LoVo (cell line): ENCODE measurements around the gene ZNF222.

Experiments
- DNase-seq: peaks from one replicate; pipeline ENCODE4 v3.0.0-alpha.2; 2016; ENCODE audit warnings: low spot score

The ZNF222 gene

DNA sequence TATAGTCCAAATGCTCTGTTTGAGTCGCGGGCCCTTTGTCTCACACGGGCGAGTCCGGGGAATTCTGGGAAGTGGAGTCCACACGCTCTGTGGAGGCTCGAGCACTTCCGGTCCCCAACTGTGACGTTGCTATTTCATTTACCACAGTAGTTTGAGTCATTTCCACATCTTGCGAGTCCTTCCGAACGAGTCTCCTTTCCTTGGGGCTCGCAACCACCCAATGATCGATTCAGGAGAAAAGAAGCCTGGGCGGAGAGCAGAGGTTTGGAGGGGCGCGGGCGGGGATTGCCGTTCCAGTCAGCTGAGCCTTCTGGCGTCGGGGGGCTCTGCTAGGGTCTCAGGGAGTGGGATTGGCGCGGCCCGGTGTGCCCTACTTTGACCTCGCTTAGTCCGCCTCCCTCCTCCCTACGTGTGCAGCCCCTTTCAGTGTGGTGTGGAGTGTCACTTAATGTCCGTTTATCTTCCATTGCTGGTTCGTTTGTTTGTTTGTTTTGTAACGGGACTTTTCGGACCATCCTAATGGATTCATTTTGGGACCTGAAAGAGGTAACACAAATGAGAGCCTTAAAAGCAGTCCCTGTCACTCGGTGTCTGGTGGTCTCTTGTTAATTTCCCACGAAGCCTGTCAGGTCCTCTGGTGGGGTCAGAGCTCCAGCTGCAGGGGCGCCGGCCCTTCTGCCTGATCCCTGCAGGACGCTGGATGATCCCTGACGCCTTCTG is at the start of gene ZNF222:
Gene ZNF222 (plus strand): TSS at position 163 of the 720 bp plus-strand sequence. CDS start 58 bp downstream, at position 221.
- peak; percentile 27 for DNase-seq

GRCh38 chr19:43976732-43977131 is 48.4 kb upstream of the ZNF222 start:
- DNase-seq = no peak

GRCh38 chr19:43983544-43983911 is 41.7 kb upstream of the ZNF222 start:
- no peak for DNase-seq

DNA sequence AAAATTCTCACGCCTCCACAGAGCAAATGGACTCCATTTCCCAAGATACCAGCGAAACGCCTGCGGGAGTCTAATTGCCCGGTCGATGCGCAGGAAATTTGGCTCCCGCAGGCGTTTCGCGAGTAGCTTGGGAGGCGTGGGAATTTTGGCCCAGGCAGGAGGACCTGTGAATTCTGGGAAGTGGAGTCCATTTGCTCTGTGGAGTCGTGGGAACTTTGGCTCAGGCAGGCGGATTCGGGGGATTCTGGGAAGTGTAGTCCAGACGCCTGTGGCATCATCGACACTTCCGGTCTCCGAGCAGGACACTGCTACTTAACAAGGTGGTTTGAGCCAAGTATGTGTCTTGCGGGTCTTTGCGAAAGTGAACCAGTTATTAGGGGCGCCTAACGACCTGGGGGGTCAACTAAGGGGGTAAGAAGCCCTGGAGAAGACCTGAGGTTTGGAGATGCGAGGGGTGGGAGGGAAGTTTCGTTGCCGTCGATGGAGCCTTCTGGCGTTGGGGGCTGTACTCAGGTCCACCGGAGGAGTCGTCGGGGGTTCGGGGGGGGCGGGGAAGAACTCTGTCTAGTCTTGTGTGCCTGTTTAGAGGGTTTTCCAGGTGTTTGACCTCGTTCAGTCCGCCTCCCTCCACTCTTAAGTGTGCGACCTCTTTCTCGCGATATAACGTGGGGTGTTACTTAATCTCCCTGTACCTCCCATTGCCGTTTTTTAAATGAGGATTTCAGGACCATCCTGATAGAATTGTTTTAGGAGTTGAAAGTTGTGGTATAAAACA is 41.1 kb upstream of the ZNF222 start, which contains the start of gene ZNF155:
Gene ZNF155 (plus strand): TSS at position 277 of the 775 bp plus-strand sequence. CDS start 4,356 bp downstream, outside the sequence.
- DNase-seq = no peak

GRCh38 chr19:43984687-43985000 is 40.5 kb upstream of the ZNF222 start:
- no peak for DNase-seq

DNA sequence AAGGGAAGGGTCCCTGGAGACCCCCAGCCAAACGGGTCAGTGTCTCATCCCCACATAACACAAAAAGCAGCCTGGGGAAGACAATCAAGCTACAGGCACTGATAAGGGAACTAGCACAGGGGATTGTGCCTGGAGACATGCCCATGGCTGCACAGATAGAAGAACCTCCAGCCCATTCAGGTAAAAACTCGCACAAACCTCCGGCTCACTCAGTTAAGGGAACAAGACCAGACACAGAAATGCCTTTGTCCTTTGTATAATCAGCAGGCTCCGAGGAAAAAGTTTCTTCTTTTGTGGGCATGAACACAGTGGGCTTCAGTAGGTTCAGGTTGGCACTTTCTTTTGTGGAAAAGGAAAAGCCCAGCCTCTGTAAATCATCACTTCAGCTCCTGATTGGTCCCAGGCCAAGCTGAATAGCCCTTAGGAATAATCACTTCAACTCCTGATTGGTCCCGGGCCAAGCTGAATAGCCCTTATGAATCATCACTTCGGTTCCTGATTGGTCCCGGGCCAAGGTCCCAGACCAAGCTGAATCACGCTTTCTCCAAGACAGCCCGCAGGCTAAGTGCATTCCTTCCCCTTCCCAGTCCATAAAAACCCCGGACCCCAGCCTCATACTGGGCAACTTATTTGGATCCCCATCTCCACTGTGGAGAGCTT is 27.4 kb upstream of the ZNF222 start:
- no peak for DNase-seq

- no peak for DNase-seq
These were observed 23.0 kb upstream of the ZNF222 start for GRCh38 chr19:44002212-44002565.

GRCh38 chr19:44002566-44003460 is 22.4 kb upstream of the ZNF222 start, which contains the start of gene ZNF230:
ZNF230 (plus strand) TSS chr19:44002957; CDS start chr19:44007079, 4,122 bp downstream.
- DNase-seq = peak; percentile 77

DNA sequence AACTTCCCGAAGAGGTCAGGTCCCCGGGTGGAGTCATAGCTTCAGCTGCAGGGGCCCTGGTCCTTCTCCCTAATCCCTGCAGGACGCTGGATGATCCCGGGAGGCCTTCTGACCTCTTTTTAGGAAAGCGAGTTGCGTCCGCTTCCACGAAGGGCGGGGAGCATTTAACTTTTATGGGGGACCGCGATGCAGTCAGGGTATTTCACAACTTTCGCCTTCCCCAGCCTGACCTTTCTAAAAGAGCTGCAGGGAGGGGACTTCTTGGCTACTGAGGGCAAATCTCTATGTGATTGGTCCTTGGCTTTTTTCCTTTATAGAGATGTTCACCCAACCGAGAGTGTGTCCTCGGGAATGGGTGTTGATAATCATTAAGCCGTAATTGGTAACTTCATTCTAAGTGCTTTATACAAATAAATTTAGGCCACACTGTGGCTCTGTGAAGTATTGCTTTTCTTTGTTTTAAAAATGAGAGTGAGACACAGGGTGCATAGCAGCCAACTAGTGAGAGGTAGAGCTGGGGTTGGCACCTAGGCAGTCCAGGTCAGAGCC is 21.6 kb upstream of the ZNF222 start:
- DNase-seq = no peak

- DNase-seq = no peak
These were observed 19.2 kb upstream of the ZNF222 start for GRCh38 chr19:44005973-44006372.

DNA sequence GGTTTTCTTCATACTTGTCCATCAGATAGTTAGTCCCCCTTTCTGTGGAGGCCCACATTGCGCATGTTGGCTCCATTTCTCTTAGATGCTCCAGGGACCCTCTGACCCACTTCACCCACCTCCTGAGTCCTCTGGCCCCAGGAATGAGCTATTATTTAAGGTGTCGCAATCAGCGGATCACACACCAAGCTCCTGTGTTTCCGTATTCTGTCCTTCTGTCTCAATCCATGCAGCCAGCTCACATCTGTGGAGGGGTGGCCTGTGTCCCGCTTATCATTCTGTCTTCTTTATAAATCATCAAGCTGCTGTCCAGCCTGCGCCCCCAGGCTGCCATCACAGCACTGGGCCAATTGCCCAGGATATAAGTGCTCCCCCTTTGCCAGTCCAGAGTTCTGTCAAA is 17.7 kb upstream of the ZNF222 start:
- DNase-seq = no peak

GRCh38 chr19:44010468-44010867 is 14.7 kb upstream of the ZNF222 start:
- no peak for DNase-seq

- DNase-seq = no peak
These were observed 5.7 kb upstream of the ZNF222 start for GRCh38 chr19:44019498-44019897.

- DNase-seq = no peak
These were observed 4.0 kb upstream of the ZNF222 start for GRCh38 chr19:44021221-44021620.

- DNase-seq = no peak
These were observed 321 bp upstream of the ZNF222 start for GRCh38 chr19:44024900-44025216.

GRCh38 chr19:44026622-44027021 is 1.4 kb downstream of the ZNF222 start:
- DNase-seq = no peak

GRCh38 chr19:44032001-44032610 is 6.9 kb downstream of the ZNF222 start:
- DNase-seq = no peak

DNA sequence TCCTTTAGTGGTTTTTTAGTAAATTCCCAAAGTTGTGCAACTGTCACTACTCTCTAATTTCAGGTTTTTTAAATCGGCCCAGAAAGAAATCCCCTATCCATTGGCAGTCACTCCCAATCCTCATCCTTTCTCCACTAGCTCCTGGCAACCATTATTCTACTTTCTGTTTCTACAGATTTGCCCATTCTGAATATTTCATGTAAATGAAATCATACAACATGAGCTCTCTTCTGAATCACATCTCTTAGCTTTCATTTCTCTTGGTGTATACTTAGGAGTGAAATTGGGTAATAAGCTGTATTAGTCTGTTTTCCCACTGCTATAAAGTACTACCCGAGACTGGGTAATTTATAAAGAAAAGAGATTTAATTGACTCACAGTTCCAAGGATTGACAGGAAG is 17.0 kb downstream of the ZNF222 start:
- no peak for DNase-seq

DNA sequence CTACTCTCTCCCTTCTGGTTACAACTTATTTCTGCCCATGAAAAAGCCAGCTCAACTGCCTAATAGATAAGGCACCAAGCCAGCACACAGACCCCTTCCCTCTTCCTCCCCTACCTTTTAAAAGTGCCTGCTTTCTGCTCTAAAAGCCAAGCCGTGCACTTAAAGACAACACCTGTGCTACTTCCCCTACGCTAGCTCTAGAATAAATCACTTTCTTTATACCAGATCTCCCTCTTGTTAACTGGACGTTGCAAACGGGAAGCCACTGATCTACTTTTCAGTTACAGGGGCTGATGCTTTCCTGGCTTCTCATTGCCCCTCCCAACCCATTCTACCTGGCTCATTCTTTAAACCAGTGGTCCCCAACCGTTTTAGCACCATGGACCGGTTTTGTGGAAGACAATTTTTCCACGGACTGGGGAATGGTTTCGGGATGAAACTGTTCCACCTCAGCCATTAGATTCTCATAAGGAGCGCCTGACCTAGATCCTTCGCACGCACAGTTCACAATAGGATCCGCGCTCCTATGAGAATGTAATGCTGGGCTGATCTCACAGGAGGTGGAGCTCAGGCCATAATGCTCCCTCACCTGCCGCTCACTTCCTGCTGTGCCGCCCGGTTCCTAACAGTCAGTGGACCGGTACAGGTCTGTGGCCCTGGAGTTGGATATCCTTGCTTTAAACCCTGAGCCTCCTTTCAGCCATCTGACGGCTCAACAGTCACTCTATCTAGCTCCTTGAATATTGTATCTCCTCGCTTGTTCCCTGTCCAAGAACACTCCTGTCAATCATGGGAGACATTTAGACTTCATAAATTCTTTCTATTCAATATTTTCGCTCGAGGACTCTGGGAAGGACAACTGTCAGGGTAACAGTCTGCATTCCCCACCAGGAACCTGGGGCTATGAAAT is 25.8 kb downstream of the ZNF222 start:
- DNase-seq = no peak

DNA sequence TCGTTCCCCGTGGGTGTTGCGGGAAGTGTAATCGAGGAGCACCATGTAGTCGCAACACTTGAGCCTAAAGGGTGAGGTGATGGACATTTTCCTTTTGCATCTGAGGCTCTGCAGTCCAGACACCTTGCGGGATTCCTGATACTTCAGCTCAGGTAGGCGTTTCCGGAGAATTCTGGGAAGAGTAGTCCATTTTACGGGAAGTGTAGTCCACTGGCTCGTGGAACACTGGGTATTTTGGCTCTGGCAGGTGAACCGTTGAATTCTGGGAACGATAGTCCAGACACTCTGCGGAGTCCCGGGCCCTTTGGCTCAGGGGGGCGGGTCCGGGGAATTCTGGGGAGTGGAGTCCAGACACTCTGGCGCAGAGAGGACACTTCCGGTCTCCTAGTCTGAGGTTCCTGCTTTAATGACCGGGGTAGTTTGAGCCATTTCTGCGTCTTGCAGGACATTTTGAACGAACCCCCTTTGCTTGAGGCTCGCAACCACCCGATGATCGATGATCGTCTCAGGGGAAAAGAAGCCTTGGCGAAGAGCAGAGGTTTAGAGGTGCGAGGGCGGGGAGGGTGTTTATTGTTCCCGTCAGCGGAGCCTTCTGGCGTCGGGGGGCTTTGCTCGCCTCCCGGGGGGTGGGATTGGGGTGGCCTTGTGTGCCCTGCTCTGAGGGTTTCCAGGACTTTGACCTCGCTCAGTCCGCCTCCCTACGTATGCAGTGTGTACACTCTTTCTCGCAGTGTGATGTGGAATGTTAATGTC is 26.6 kb downstream of the ZNF222 start, which contains the start of gene ZNF223:
Gene ZNF223 (plus strand): TSS at position 387 of the 753 bp plus-strand sequence. CDS start 3,141 bp downstream, outside the sequence.
- DNase-seq = no peak
